Thyroid gland (tissue), 4 donors: Measurements from ENCODE around the gene FAM120B. TPM values are rescaled to one million over a fixed set of nuclear protein-coding genes. Genes with fewer than 3 reads are reported as not detected.
"Not testable (repeated sequence)": the region's sequence is repeated elsewhere in the genome, so short reads cannot be mapped to it uniquely, and the experiment has no call there.

ENCODE experiments used
- DNase-seq, 2 donors: peaks; one replicate each; pipeline ENCODE4 v3.0.0-alpha.2; 2019
- H3K27ac ChIP-seq, 3 donors: fragments of 200-600 bp; sonication (generic); 1 replicate in 2 of 3; 2 replicates in 1 of 3; pipeline ENCODE4 v1.5.1; 2016 to 2019; ENCODE audit warnings: mild to moderate bottlenecking in 1 of 3, moderate library complexity in 1 of 3
- H3K27me3 ChIP-seq: fragments of 200-600 bp; sonication (generic); one replicate; pipeline ENCODE4 v1.5.1; 2019
- H3K36me3 ChIP-seq, 2 donors: fragments of 200-600 bp; sonication (generic); one replicate each; pipeline ENCODE4 v1.5.1; 2016 to 2019
- H3K4me1 ChIP-seq, 2 donors: fragments of 200-600 bp; sonication (generic); one replicate each; pipeline ENCODE4 v1.5.1; 2017 to 2019
- H3K4me3 ChIP-seq, 3 donors: fragments of 200-600 bp; sonication (generic); replicated peaks in 1 of 3; 1 replicate in 2 of 3; 2 replicates in 1 of 3; pipeline ENCODE4 v1.5.1; 2016; ENCODE audit warnings: mild to moderate bottlenecking in 1 of 3
- H3K9me3 ChIP-seq: fragments of 200-600 bp; sonication (generic); one replicate; pipeline ENCODE4 v1.5.1; 2017
- CTCF ChIP-seq, 6 experiments: fragments of 200-600 bp in 3 of 6; fragments of 450-650 bp in 3 of 6; sonication (generic) in 3 of 6; IDR thresholded peaks; one replicate each; pipeline ENCODE4 v1.5.1; 2016 to 2019; ENCODE audit warnings: antibody characterized with exemption in 6 of 6, mild to moderate bottlenecking in 2 of 6, inconsistent platforms in 1 of 6, moderate library complexity in 1 of 6
- POLR2A ChIP-seq, 2 donors: fragments of 450-650 bp; IDR thresholded peaks; one replicate each; pipeline ENCODE4 v1.6.1; 2017; ENCODE audit warnings: antibody characterized with exemption in 2 of 2, mild to moderate bottlenecking in 2 of 2, moderate library complexity in 1 of 2
- WGBS, 2 donors: methylation state at CpG; one replicate each; pipeline ENCODE4 v1.1.5; 2017; 5-methylcytosine and 5-hydroxymethylcytosine counted together
- intact Hi-C: fragments of 100-400 bp; cut with DNase I; formaldehyde crosslinking; loops from one replicate; pipeline ENCODE4 v1.15.1; 2023
- total RNA-seq, 4 donors: library from RNA; depleted of rRNA; stranded (reverse); fragments of >200 nt; gene quantifications; one replicate each; pipeline ENCODE4 v1.2.3, GENCODE V29; 2016

The FAM120B gene
- total RNA-seq, 4 donors from 2014 or later, result 26.9 to 38.4 (median 27.7) TPM

GRCh38 chr6:170407200-170407599, 100.6 kb downstream of the FAM120B start:
- peaks cover 16 to 35% of the 10 kb centered on the region in 2 donors for H3K4me1 ChIP-seq
- H3K27ac ChIP-seq, result no peak overlapping the region
- H3K36me3 ChIP-seq, result peaks cover 6 to 12% of the 10 kb centered on the region in 2 donors
- intact Hi-C loops, result no loop called here
- H3K27me3 ChIP-seq, result no peaks in the 10 kb centered on the region
- no peak overlapping the region for H3K4me3 ChIP-seq
- no peaks in the 10 kb centered on the region for H3K9me3 ChIP-seq
- WGBS, 2 donors, result 90 to 91% methylated on average over 13 of the region's 13 CpGs
- TF ChIP-seq CTCF (IDR thresholded peaks at IDR 0.05) (no peak), POLR2A (IDR thresholded peaks at IDR 0.05) (no peak)
- no peak for DNase-seq

GRCh38 chr6:170407932-170408331, 101.4 kb downstream of the FAM120B start:
- H3K4me3 ChIP-seq, result no peak overlapping the region
- H3K36me3 ChIP-seq, result peaks cover 6 to 12% of the 10 kb centered on the region in 2 donors
- no peaks in the 10 kb centered on the region for H3K27me3 ChIP-seq
- DNase-seq, result no peak
- 93 to 95% methylated on average over 4 of the region's 4 CpGs for WGBS, 2 donors
- no peaks in the 10 kb centered on the region for H3K9me3 ChIP-seq
- intact Hi-C loops, result no loop called here
- peak overlapping the region in 2 of 3 donors; percentile 56 to 68 for H3K27ac ChIP-seq
- no peak for TF ChIP-seq POLR2A (IDR thresholded peaks at IDR 0.05)
- TF ChIP-seq CTCF (IDR thresholded peaks at IDR 0.05), result no peak
- peaks cover 9 to 27% of the 10 kb centered on the region in 2 donors for H3K4me1 ChIP-seq

- H3K27ac ChIP-seq, result peak overlapping the region; percentile 54 to 71 (median 68)
- DNase-seq, result peak; percentile 54 to 55
- H3K9me3 ChIP-seq, H3K36me3 ChIP-seq, intact Hi-C loops, H3K27me3 ChIP-seq, H3K4me3 ChIP-seq: not testable (repeated sequence)
- WGBS, 2 donors, result 63 to 65% methylated on average over 8 of the region's 8 CpGs
- peaks cover 6 to 22% of the 10 kb centered on the region in 2 donors for H3K4me1 ChIP-seq
These were observed 103.2 kb downstream of the FAM120B start for GRCh38 chr6:170409746-170410145.

- 35 to 36% methylated on average over 5 of the region's 5 CpGs for WGBS, 2 donors
- peak; percentile 82 to 84 for DNase-seq
- Histone ChIP-seq H3K27ac (peak overlapping the region; percentile 67 to 71 (median 68)), H3K4me1 (peaks cover 6 to 22% of the 10 kb centered on the region in 2 donors), H3K36me3 (peaks cover 3 to 5% of the 10 kb centered on the region in 2 donors), H3K27me3 (no peaks in the 10 kb centered on the region), H3K4me3 (no peak overlapping the region), H3K9me3 (no peaks in the 10 kb centered on the region)
- no peak for TF ChIP-seq CTCF (IDR thresholded peaks at IDR 0.05)
- no peak for TF ChIP-seq POLR2A (IDR thresholded peaks at IDR 0.05)
- intact Hi-C loops, result no loop called here
These were observed 103.7 kb downstream of the FAM120B start for GRCh38 chr6:170410241-170410640.

- no peak for TF ChIP-seq CTCF (IDR thresholded peaks at IDR 0.05)
- H3K9me3 ChIP-seq, result no peaks in the 10 kb centered on the region
- no peak overlapping the region for H3K27ac ChIP-seq
- H3K4me1 ChIP-seq, result peaks cover 0 to 10% of the 10 kb centered on the region in 2 donors
- H3K27me3 ChIP-seq, result no peaks in the 10 kb centered on the region
- no peak overlapping the region for H3K4me3 ChIP-seq
- 81 to 84% methylated on average over 4 of the region's 4 CpGs for WGBS, 2 donors
- DNase-seq, result no peak
- intact Hi-C loops, result no loop called here
- no peaks in the 10 kb centered on the region for H3K36me3 ChIP-seq
These were observed 108.8 kb downstream of the FAM120B start for GRCh38 chr6:170415318-170415717.

GRCh38 chr6:170416303-170416702, 109.7 kb downstream of the FAM120B start:
- H3K4me1 ChIP-seq, result peaks cover 0 to 6% of the 10 kb centered on the region in 2 donors
- intact Hi-C loops, result no loop called here
- H3K27ac ChIP-seq, result no peak overlapping the region
- H3K9me3 ChIP-seq, result no peaks in the 10 kb centered on the region
- no peaks in the 10 kb centered on the region for H3K27me3 ChIP-seq
- DNase-seq, result no peak
- TF ChIP-seq CTCF (IDR thresholded peaks at IDR 0.05) (no peak), POLR2A (IDR thresholded peaks at IDR 0.05) (no peak)
- WGBS, 2 donors, result 68 to 76% methylated on average over 7 to 8 of the region's 8 CpGs
- no peaks in the 10 kb centered on the region for H3K36me3 ChIP-seq
- H3K4me3 ChIP-seq, result no peak overlapping the region
